Osteocyte (in vitro differentiated cells): ENCODE results near the gene PRCC. TPM values are rescaled to one million over a fixed set of nuclear protein-coding genes. Genes with fewer than 3 reads are reported as not detected.

Experiments used
- DNase-seq: peaks from one replicate; pipeline ENCODE4 v3.0.0; 2021; ENCODE audit warnings: mixed read lengths; ENCODE audit not compliant: unreplicated experiment; ENCODE audit errors: extremely low spot score
- H3K27ac Mint-ChIP-seq: one replicate; pipeline ENCODE4 v1.8.0; 2021; ENCODE audit warnings: mild to moderate bottlenecking, mixed read lengths; ENCODE audit not compliant: unreplicated experiment
- H3K27me3 Mint-ChIP-seq: one replicate; pipeline ENCODE4 v1.8.0; 2021; ENCODE audit warnings: mixed read lengths; ENCODE audit not compliant: unreplicated experiment
- H3K36me3 Mint-ChIP-seq: one replicate; pipeline ENCODE4 v1.8.0; 2021; ENCODE audit warnings: mixed read lengths; ENCODE audit not compliant: unreplicated experiment
- H3K4me1 Mint-ChIP-seq: one replicate; pipeline ENCODE4 v1.8.0; 2021; ENCODE audit warnings: mixed read lengths; ENCODE audit not compliant: unreplicated experiment
- H3K4me3 Mint-ChIP-seq: one replicate; pipeline ENCODE4 v1.8.0; 2021; ENCODE audit warnings: mild to moderate bottlenecking, moderate library complexity, mixed read lengths; ENCODE audit not compliant: unreplicated experiment
- H3K9me3 Mint-ChIP-seq: one replicate; pipeline ENCODE4 v1.8.0; 2021; ENCODE audit warnings: mixed read lengths; ENCODE audit not compliant: unreplicated experiment
- CTCF ChIP-seq: fragments of 200-600 bp; sonication (generic); IDR thresholded peaks from 2 replicates; pipeline ENCODE4 v1.5.0; 2021; ENCODE audit warnings: antibody characterized with exemption, mild to moderate bottlenecking, moderate library complexity
- total RNA-seq: library from RNA; stranded (reverse); gene quantifications from 2 replicates; pipeline ENCODE4 v1.2.1, GENCODE V29; 2021

Gene PRCC
- total RNA-seq, 1 donor from 2014 or later: 85.4 TPM

GRCh38 chr1:156809281-156809680 is 41.9 kb downstream of the PRCC start:
- no peak overlapping the region for H3K27ac Mint-ChIP-seq
- H3K27me3 Mint-ChIP-seq: peaks cover 14% of the 10 kb centered on the region
- H3K36me3 Mint-ChIP-seq: no peaks in the 10 kb centered on the region
- H3K4me1 Mint-ChIP-seq: peaks cover 12% of the 10 kb centered on the region
- TF ChIP-seq CTCF: no peak
- H3K9me3 Mint-ChIP-seq: no peaks in the 10 kb centered on the region
- no peak for DNase-seq
- H3K4me3 Mint-ChIP-seq: no peak overlapping the region

GRCh38 chr1:156809711-156810366 is 42.5 kb downstream of the PRCC start:
- TF ChIP-seq CTCF: no peak
- no peaks in the 10 kb centered on the region for H3K36me3 Mint-ChIP-seq
- DNase-seq: no peak
- H3K27ac Mint-ChIP-seq: no peak overlapping the region
- no peak overlapping the region for H3K4me3 Mint-ChIP-seq
- no peaks in the 10 kb centered on the region for H3K9me3 Mint-ChIP-seq
- peaks cover 14% of the 10 kb centered on the region for H3K27me3 Mint-ChIP-seq
- peaks cover 18% of the 10 kb centered on the region for H3K4me1 Mint-ChIP-seq

- DNase-seq: no peak
- no peaks in the 10 kb centered on the region for H3K9me3 Mint-ChIP-seq
- H3K27ac Mint-ChIP-seq: no peak overlapping the region
- H3K4me1 Mint-ChIP-seq: peaks cover 21% of the 10 kb centered on the region
- H3K36me3 Mint-ChIP-seq: no peaks in the 10 kb centered on the region
- no peak overlapping the region for H3K4me3 Mint-ChIP-seq
- peaks cover 14% of the 10 kb centered on the region for H3K27me3 Mint-ChIP-seq
- TF ChIP-seq CTCF: no peak
Measured at GRCh38 chr1:156811168-156811567, 43.8 kb downstream of the PRCC start.

GRCh38 chr1:156812293-156812990 is 45.1 kb downstream of the PRCC start:
- DNase-seq: no peak
- Mint-ChIP-seq H3K36me3 (no peaks in the 10 kb centered on the region), H3K4me1 (peaks cover 20% of the 10 kb centered on the region), H3K9me3 (no peaks in the 10 kb centered on the region), H3K27me3 (peaks cover 14% of the 10 kb centered on the region), H3K27ac (no peak overlapping the region), H3K4me3 (no peak overlapping the region)
- TF ChIP-seq CTCF: no peak

- H3K27ac Mint-ChIP-seq: no peak overlapping the region
- no peak for TF ChIP-seq CTCF
- H3K4me1 Mint-ChIP-seq: peaks cover 20% of the 10 kb centered on the region
- no peak for DNase-seq
- no peaks in the 10 kb centered on the region for H3K36me3 Mint-ChIP-seq
- H3K9me3 Mint-ChIP-seq: no peaks in the 10 kb centered on the region
- peaks cover 14% of the 10 kb centered on the region for H3K27me3 Mint-ChIP-seq
- no peak overlapping the region for H3K4me3 Mint-ChIP-seq
Measured at GRCh38 chr1:156813298-156813697, 46.0 kb downstream of the PRCC start.
